GM12801 (cell line): ENCODE measurements around the gene ERN1.

Experiments used
- CTCF ChIP-seq: IDR thresholded peaks from one replicate; pipeline ENCODE4 v1.5.1; 2011; ENCODE audit warnings: control low read depth; ENCODE audit not compliant: insufficient read length; ENCODE audit errors: extremely low read depth

ERN1 gene

DNA sequence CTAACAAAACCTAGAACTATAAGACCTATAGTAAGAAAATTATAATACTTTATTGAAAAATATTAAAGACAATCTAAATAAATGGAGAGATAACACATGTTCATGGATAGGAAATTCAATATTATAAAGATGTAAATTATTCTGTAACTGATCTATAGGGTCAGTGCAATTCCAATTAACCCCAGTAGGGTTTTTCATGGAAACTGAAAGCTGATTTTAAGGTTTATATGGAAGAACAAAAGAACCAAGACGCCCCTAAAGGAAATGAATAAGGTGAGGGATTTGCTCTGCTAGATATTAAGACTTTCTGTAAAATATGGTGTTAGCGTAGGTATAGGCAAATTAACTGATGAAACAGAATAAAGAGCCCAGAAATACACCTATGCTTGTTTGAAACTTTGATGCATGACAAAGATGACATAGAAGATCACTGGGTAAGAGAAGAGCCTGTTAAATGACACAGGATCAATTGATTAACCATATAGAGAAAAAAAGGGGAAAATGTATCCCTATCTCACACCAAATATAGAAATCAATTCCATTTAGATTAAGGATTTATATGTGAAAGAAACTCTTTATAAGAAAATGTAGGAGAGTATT lies 112.5 kb downstream of the ERN1 start:
- TF ChIP-seq CTCF: no peak

DNA sequence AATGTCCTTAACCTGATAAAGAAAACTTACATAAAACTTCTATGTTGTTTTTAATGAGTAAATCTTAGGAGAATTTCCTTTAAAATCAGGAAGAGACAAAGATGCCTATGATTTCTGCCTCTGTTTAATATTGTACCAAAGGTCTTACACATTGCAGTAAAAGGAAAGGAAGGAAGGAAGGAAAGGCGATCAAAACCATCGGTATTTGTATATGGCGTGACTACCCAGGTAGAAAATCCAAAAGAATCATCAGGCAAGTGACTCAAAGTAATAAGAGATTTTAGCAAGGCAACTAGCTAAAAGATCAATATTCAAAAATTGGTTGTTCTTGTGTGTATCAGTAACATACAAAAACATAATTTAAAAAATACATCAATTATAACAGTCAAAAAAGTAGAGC lies 113.0 kb downstream of the ERN1 start:
- TF ChIP-seq CTCF: no peak

DNA sequence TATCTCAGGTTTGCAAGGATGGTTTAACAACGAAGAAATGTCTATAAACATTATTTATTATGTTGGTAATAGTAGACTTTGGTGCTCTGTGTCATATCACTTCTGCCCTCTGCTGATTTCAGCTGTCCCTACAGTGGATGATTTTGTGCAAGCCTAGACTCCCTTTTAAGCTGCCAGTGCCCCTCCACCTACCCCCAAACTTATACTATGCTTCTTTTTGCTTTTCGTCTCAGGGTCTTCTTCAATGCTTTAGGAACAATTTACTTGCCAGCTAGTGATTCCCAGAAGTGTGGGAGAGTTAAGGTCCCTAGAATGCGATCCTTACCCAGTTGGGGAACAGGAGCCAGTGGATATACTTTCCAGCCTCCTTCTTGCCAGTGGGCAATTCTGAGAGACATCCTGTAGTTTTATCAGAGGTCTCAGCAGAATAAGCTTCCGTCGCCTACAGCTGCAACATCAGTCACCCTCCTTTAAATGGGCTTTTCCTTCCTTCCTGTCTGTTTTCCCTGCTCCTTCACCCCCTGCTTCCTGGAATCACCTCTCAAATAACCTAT lies 113.6 kb downstream of the ERN1 start:
- TF ChIP-seq CTCF: no peak

DNA sequence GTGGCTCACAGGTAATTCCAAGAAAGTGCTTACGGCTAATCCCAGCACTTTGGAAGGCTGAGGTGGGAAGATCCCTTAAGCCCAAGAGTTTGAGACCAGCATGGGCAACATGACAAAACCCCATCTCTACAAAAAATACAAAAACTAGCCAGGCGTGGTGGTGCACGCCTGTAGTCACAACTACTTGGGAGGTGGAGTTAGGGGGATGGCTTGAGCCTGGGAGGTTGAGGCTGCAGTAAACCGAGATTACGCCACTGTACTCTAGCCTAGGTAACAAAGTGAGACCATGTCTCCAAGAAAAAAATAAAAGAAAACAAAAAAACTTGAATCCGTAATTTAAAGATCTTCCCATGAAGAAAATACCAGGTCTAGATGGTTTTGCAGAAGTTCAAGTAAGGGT lies 114.5 kb downstream of the ERN1 start:
- TF ChIP-seq CTCF: no peak

- TF ChIP-seq CTCF: no peak
These were observed 120.2 kb downstream of the ERN1 start for GRCh38 chr17:64009571-64010402.

DNA sequence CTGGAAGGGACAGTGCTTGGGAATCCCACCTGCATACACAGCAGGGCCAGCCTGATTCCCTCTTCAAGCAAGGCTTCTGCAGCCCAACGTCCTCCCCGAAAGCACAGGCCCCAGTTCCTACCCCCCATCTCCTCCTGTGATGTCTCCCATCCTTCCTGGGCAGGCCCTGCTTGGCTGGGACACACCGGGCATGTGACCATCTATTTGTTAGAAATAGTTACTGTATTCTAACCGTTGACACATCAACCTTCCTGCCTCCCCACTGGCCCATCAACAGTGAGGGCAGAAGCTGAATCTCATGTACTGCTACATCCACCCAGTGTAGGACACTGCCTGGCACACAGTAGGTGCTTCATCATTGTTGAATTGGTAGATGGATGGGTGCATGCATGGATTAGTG lies 121.1 kb downstream of the ERN1 start:
- TF ChIP-seq CTCF: no peak

- no peak for TF ChIP-seq CTCF
These were observed 121.6 kb downstream of the ERN1 start for GRCh38 chr17:64008346-64008745.
